ENCODE measurements around the gene SCN2B.

GRCh38 chr11:118205606-118206378 lies 29.4 kb upstream of the SCN2B start:
- TF ChIP-seq CTCF (IDR thresholded peaks at IDR 0.05; ENCODE audit: borderline replicate concordance, extremely low read depth, low read length, poor library complexity, severe bottlenecking) (no peak), EZH2 (IDR thresholded peaks at IDR 0.05; ENCODE audit: borderline replicate concordance, low read depth, low read length, severe bottlenecking) (no peak)

All from DND-41 (cell line).